ENCODE measurements around the gene GRIK2. TPM values are rescaled to one million over a fixed set of nuclear protein-coding genes. Genes with fewer than 3 reads are reported as not detected.

The GRIK2 gene
- total and polyA plus RNA-seq, 2 donors (not counting 3 experiments of a cell fraction or from before 2014, with no cell fraction given) = not detected

GRCh38 chr6:101522254-101522653, 128.7 kb downstream of the GRIK2 start:
- no peak overlapping the region for H3K9ac ChIP-seq (replicated peaks; ENCODE audit: extremely low read depth, insufficient read depth, low read length)
- CTCF ChIA-PET = no interaction called here
- H3K27ac ChIP-seq (ENCODE audit: insufficient read depth, low read depth, low read length) = no peak overlapping the region
- no peak overlapping the region for H2AFZ ChIP-seq (ENCODE audit: low read depth, low read length)
- FAIRE-seq = no peak
- H3K79me2 ChIP-seq (ENCODE audit: control insufficient read depth, insufficient read depth, low read length) = no peaks in the 10 kb centered on the region
- dilution Hi-C loops (cut with MboI; ENCODE audit: extremely low pct_ligation_motif_present, low sequenced_read_pairs) = no loop called here
- intact Hi-C loops (cut with micrococcal nuclease) = no loop called here
- H3K4me2 ChIP-seq (ENCODE audit: insufficient read depth, low read length) = no peak overlapping the region
- H3K9me3 ChIP-seq (replicated peaks; ENCODE audit: control insufficient read depth, insufficient read depth, low read length) = no peaks in the 10 kb centered on the region
- BruUV-seq (replicated peaks) = no TSS peak
- no peaks in the 10 kb centered on the region for H3K9me1 ChIP-seq (replicated peaks; ENCODE audit: control insufficient read depth, extremely low read depth, insufficient read depth, low read length)
- POLR2A ChIA-PET = no interaction called here
- TF ChIP-seq EZH2 (IDR thresholded peaks at IDR 0.05; ENCODE audit: borderline replicate concordance, low read depth, low read length, severe bottlenecking) (no peak), GATA2 (IDR thresholded peaks at IDR 0.05; ENCODE audit: insufficient read depth, insufficient read length, low read depth, low read length) (no peak), JUN (IDR thresholded peaks at IDR 0.05; ENCODE audit: borderline replicate concordance, insufficient read depth, insufficient read length, low read depth) (no peak), FOS (IDR thresholded peaks at IDR 0.05; ENCODE audit: borderline replicate concordance, insufficient read depth, low read length) (no peak), CTCF (IDR thresholded peaks at IDR 0.05; ENCODE audit: extremely low read depth in 1 of 2, insufficient read depth in 1 of 2, low read depth in 1 of 2, low read length in 2 of 2) (no peak), MAX (IDR thresholded peaks at IDR 0.05; ENCODE audit: insufficient read depth, insufficient read length) (no peak), POLR2A (IDR thresholded peaks at IDR 0.05; ENCODE audit: low read depth, low read length) (no peak), POLR2AphosphoS5 (IDR thresholded peaks at IDR 0.05; ENCODE audit: insufficient read depth, low read depth, low read length) (no peak), MYC (IDR thresholded peaks at IDR 0.05; ENCODE audit: low read depth, low read length) (no peak)
- no peaks in the 10 kb centered on the region for H3K36me3 ChIP-seq (ENCODE audit: control insufficient read depth in 2 of 2, extremely low read depth in 1 of 2, insufficient read depth in 2 of 2, low read length in 2 of 2)
- no peaks in the 10 kb centered on the region for H3K27me3 ChIP-seq (ENCODE audit: control insufficient read depth in 2 of 2, insufficient read depth in 2 of 2, low read length in 2 of 2)
- no peak for DNase-seq (ENCODE audit: low read depth, low spot score)
- no peak overlapping the region for H3K4me3 ChIP-seq (replicated peaks in 1 of 3; ENCODE audit: insufficient read depth in 1 of 3, low read depth in 1 of 3, low read length in 3 of 3)
- H3K4me1 ChIP-seq (ENCODE audit: control insufficient read depth, extremely low read depth, insufficient read depth, low read length) = no peaks in the 10 kb centered on the region
- H4K20me1 ChIP-seq (replicated peaks; ENCODE audit: control insufficient read depth, extremely low read depth, insufficient read depth, low read length) = no peaks in the 10 kb centered on the region

All from endothelial cell of umbilical vein (primary cell).